Mesothelial cell of epicardium (in vitro differentiated cells): ENCODE data around the gene DUSP16. TPM values are rescaled to one million over a fixed set of nuclear protein-coding genes. Genes with fewer than 3 reads are reported as not detected.

Experiments used
- DNase-seq, 2 experiments: peaks; one replicate each; pipeline ENCODE4 v3.0.0; 2021; ENCODE audit warnings: low spot score in 2 of 2; ENCODE audit not compliant: unreplicated experiment in 2 of 2
- H3K27ac Mint-ChIP-seq: 2 replicates; pipeline ENCODE4 v1.8.0; 2021; ENCODE audit warnings: mixed read lengths
- H3K27me3 Mint-ChIP-seq: 2 replicates; pipeline ENCODE4 v1.8.0; 2021; ENCODE audit warnings: low read depth, mixed read lengths
- H3K36me3 Mint-ChIP-seq: 2 replicates; pipeline ENCODE4 v1.8.0; 2021; ENCODE audit warnings: mixed read lengths
- H3K4me1 Mint-ChIP-seq: 2 replicates; pipeline ENCODE4 v1.8.0; 2021; ENCODE audit warnings: mixed read lengths
- H3K4me3 Mint-ChIP-seq: 2 replicates; pipeline ENCODE4 v1.8.0; 2021; ENCODE audit warnings: mild to moderate bottlenecking, moderate library complexity, mixed read lengths
- H3K9me3 Mint-ChIP-seq: 2 replicates; pipeline ENCODE4 v1.8.0; 2021; ENCODE audit warnings: mixed read lengths
- CTCF ChIP-seq: fragments of 200-600 bp; sonication (generic); IDR thresholded peaks from one replicate; pipeline ENCODE4 v1.5.0; 2021; ENCODE audit warnings: antibody characterized with exemption; ENCODE audit not compliant: unreplicated experiment
- total RNA-seq: library from RNA; stranded (reverse); gene quantifications from 3 replicates; pipeline ENCODE4 v1.2.1, GENCODE V29; 2021

DUSP16 gene
- total RNA-seq, 1 donor from 2014 or later, result 31.5 TPM

GRCh38 chr12:12443431-12443878 lies 119.2 kb downstream of the DUSP16 start:
- Mint-ChIP-seq H3K27me3 (no peaks in the 10 kb centered on the region), H3K4me1 (peaks cover 7% of the 10 kb centered on the region), H3K4me3 (no peak overlapping the region), H3K36me3 (no peaks in the 10 kb centered on the region), H3K27ac (no peak overlapping the region), H3K9me3 (no peaks in the 10 kb centered on the region)
- no peak for DNase-seq
- no peak for TF ChIP-seq CTCF

- no peaks in the 10 kb centered on the region for H3K9me3 Mint-ChIP-seq
- H3K27ac Mint-ChIP-seq, result no peak overlapping the region
- DNase-seq, result no peak
- no peak overlapping the region for H3K4me3 Mint-ChIP-seq
- TF ChIP-seq CTCF, result no peak
- no peaks in the 10 kb centered on the region for H3K27me3 Mint-ChIP-seq
- H3K4me1 Mint-ChIP-seq, result peaks cover 7% of the 10 kb centered on the region
- H3K36me3 Mint-ChIP-seq, result no peaks in the 10 kb centered on the region
These were observed 120.1 kb downstream of the DUSP16 start for GRCh38 chr12:12442548-12443071.

GRCh38 chr12:12441843-12442461 lies 120.7 kb downstream of the DUSP16 start:
- H3K27me3 Mint-ChIP-seq, result no peaks in the 10 kb centered on the region
- peaks cover 5% of the 10 kb centered on the region for H3K36me3 Mint-ChIP-seq
- H3K9me3 Mint-ChIP-seq, result peaks cover 6% of the 10 kb centered on the region
- H3K4me3 Mint-ChIP-seq, result no peak overlapping the region
- no peak overlapping the region for H3K27ac Mint-ChIP-seq
- no peak for DNase-seq
- TF ChIP-seq CTCF, result no peak
- H3K4me1 Mint-ChIP-seq, result peaks cover 7% of the 10 kb centered on the region

GRCh38 chr12:12441429-12441807 lies 121.2 kb downstream of the DUSP16 start:
- H3K4me1 Mint-ChIP-seq, result peaks cover 7% of the 10 kb centered on the region
- H3K9me3 Mint-ChIP-seq, result peaks cover 7% of the 10 kb centered on the region
- peaks cover 9% of the 10 kb centered on the region for H3K36me3 Mint-ChIP-seq
- no peak overlapping the region for H3K27ac Mint-ChIP-seq
- H3K4me3 Mint-ChIP-seq, result no peak overlapping the region
- no peak for DNase-seq
- TF ChIP-seq CTCF, result no peak
- no peaks in the 10 kb centered on the region for H3K27me3 Mint-ChIP-seq

GRCh38 chr12:12440784-12441428 lies 121.8 kb downstream of the DUSP16 start:
- no peak for DNase-seq
- Mint-ChIP-seq H3K36me3 (peaks cover 11% of the 10 kb centered on the region), H3K9me3 (peaks cover 7% of the 10 kb centered on the region)

More at GRCh38 chr12:12440784-12441428, 121.8 kb downstream of the DUSP16 start:
- no peaks in the 10 kb centered on the region for H3K27me3 Mint-ChIP-seq
- no peak overlapping the region for H3K4me3 Mint-ChIP-seq
- peaks cover 7% of the 10 kb centered on the region for H3K4me1 Mint-ChIP-seq
- TF ChIP-seq CTCF, result no peak
- H3K27ac Mint-ChIP-seq, result no peak overlapping the region
